AG10803 (cell line): ENCODE measurements around the gene ULBP2.
"Not testable (repeated sequence)": the region's sequence is repeated elsewhere in the genome, so short reads cannot be mapped to it uniquely, and the experiment has no call there.

Source experiments
- DNase-seq: peaks from one replicate; pipeline ENCODE4 v3.0.0; 2010; ENCODE audit warnings: low read depth
- H3K4me3 ChIP-seq: 2 replicates; pipeline ENCODE4 v1.5.1; 2011; ENCODE audit warnings: mild to moderate bottlenecking, low read length, control low read depth
- CTCF ChIP-seq: conservative IDR thresholded peaks from 2 replicates; pipeline ENCODE4 v1.5.1; 2011; ENCODE audit warnings: mild to moderate bottlenecking, low read length, control low read depth, inconsistent platforms

Gene ULBP2

GRCh38 chr6:149904661-149905370 is 37.0 kb upstream of the ULBP2 start:
- no peak overlapping the region for H3K4me3 ChIP-seq
- no peak for DNase-seq
- no peak for TF ChIP-seq CTCF

- DNase-seq, result no peak
- no peak overlapping the region for H3K4me3 ChIP-seq
- no peak for TF ChIP-seq CTCF
Observed at GRCh38 chr6:149905371-149905910, 36.4 kb upstream of the ULBP2 start.

GRCh38 chr6:149905911-149906371 is 35.9 kb upstream of the ULBP2 start:
- TF ChIP-seq CTCF, result no peak
- no peak for DNase-seq
- H3K4me3 ChIP-seq, result no peak overlapping the region

GRCh38 chr6:149906405-149906804 is 35.4 kb upstream of the ULBP2 start:
- no peak overlapping the region for H3K4me3 ChIP-seq
- DNase-seq, result no peak
- no peak for TF ChIP-seq CTCF

GRCh38 chr6:149907317-149907716 is 34.5 kb upstream of the ULBP2 start:
- DNase-seq, result no peak
- no peak for TF ChIP-seq CTCF
- H3K4me3 ChIP-seq, result no peak overlapping the region

GRCh38 chr6:149908480-149908879 is 33.3 kb upstream of the ULBP2 start:
- not testable (repeated sequence) for DNase-seq, H3K4me3 ChIP-seq

GRCh38 chr6:149909701-149910470 is 31.9 kb upstream of the ULBP2 start:
- DNase-seq, result no peak
- TF ChIP-seq CTCF, result no peak
- no peak overlapping the region for H3K4me3 ChIP-seq
